ENCODE measurements around the gene ARAP1.

GRCh38 chr11:72682238-72682857 is 69.9 kb downstream of the ARAP1 start:
- TF ChIP-seq TCF12 (IDR thresholded peaks at IDR 0.05; ENCODE audit: low read depth, low read length) (no peak), CBX5 (IDR thresholded peaks at IDR 0.05; ENCODE audit: low read depth, low read length) (no peak), ZNF274 (IDR thresholded peaks at IDR 0.05; ENCODE audit: borderline replicate concordance, extremely low read depth, low read length) (no peak), CTCF (IDR thresholded peaks at IDR 0.05; ENCODE audit: control extremely low read depth in 1 of 3, insufficient read depth in 1 of 3, low read depth in 1 of 3, low read length in 3 of 3) (no peak), EZH2 (IDR thresholded peaks at IDR 0.05; ENCODE audit: low read depth, low read length, severe bottlenecking) (no peak)

Data from H1 (cell line).